GM21737 (cell line): ENCODE data around the gene CCDC106.

Experiments
- ATAC-seq: cut with Tn5 transposase; IDR thresholded peaks from one replicate; pipeline ENCODE4 v1.9.1; 2021; ENCODE audit warnings: mild to moderate bottlenecking, moderate library complexity; ENCODE audit not compliant: unreplicated experiment

Gene CCDC106

DNA sequence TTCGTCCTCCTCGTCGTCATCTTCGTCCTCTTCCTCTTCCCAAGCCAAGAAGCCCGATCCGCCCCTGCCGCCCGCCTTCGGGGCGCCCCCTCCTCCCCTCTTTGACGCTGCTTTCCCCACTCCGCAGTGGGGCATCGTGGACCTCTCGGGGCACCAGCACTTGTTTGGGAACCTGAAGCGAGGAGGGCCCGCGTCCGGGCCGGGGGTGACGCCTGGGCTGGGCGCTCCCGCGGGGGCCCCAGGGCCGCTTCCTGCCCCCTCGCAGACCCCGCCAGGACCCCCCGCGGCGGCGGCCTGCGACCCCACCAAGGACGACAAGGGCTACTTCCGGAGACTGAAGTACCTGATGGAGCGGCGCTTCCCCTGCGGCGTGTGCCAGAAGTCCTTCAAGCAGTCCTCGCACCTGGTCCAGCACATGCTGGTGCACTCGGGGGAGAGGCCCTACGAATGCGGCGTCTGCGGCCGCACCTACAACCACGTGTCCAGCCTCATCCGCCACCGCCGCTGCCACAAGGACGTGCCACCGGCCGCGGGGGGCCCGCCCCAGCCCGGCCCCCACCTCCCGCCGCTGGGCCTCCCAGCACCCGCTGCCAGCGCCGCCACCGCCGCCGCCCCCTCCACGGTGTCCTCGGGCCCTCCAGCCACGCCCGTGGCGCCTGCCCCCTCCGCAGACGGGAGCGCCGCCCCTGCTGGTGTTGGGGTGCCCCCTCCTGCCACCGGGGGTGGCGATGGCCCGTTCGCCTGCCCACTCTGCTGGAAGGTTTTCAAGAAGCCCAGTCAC is 33.9 kb upstream of the CCDC106 start:
- no peak for ATAC-seq

DNA sequence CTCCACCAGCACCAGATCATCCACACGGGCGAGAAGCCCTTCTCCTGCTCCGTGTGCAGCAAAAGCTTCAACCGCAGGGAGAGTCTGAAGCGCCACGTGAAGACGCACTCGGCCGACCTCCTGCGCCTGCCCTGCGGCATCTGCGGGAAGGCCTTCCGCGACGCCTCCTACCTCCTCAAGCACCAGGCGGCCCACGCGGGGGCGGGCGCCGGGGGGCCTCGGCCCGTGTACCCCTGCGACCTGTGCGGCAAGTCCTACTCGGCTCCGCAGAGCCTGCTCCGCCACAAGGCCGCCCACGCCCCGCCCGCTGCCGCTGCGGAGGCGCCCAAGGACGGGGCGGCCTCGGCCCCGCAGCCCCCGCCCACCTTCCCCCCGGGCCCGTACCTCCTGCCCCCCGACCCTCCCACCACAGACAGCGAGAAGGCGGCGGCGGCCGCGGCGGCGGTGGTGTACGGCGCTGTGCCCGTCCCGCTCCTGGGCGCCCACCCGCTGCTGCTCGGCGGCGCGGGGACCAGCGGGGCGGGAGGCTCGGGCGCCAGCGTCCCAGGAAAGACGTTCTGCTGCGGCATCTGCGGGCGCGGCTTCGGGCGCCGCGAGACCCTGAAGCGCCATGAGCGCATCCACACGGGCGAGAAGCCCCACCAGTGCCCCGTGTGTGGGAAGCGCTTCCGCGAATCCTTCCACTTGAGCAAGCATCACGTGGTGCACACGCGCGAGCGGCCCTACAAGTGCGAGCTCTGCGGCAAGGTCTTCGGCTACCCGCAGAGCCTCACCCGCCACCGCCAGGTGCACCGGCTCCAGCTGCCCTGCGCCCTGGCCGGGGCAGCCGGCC is 33.1 kb upstream of the CCDC106 start:
- ATAC-seq, result no peak

- ATAC-seq, result no peak
Observed at GRCh38 chr19:55615543-55616394, 32.2 kb upstream of the CCDC106 start.

DNA sequence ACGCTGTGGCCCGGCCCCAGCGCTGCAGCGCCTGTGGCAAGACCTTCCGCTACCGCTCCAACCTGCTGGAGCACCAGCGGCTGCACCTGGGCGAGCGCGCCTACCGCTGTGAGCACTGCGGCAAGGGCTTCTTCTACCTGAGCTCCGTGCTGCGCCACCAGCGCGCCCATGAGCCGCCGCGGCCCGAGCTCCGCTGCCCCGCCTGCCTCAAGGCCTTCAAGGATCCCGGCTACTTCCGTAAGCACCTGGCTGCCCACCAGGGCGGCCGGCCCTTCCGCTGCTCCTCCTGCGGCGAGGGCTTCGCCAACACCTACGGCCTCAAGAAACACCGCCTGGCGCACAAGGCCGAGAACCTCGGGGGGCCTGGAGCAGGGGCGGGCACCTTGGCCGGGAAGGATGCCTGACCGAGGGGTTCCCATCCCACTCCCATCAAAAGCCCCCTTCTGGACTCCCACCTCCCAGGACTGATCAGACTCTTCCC is 31.6 kb upstream of the CCDC106 start:
- ATAC-seq, result no peak

DNA sequence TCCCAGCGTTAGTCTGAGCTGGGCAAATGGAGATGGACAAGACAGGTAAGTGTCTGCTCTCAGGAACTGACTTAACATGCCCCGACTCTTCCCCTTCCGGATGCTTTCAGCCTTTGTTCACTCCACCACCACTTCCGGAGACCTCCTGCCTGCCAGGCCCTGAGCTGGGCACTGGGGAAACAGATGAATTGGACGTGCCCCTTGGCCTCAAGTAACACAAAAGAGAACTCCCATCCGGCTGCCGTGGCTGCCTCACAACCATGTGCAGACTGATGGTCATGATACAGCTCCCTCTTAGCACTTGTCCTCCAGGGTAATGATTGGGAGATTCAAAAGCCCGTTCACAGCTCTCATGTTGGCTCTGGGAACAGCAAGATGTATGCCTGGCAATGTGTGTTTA is 30.6 kb upstream of the CCDC106 start:
- ATAC-seq, result no peak

GRCh38 chr19:55618426-55618825 is 29.6 kb upstream of the CCDC106 start:
- ATAC-seq, result no peak

GRCh38 chr19:55619286-55619685 is 28.7 kb upstream of the CCDC106 start:
- ATAC-seq, result no peak

GRCh38 chr19:55620410-55621204 is 27.4 kb upstream of the CCDC106 start:
- ATAC-seq, result no peak

- ATAC-seq, result no peak
Observed at GRCh38 chr19:55621205-55621672, 26.8 kb upstream of the CCDC106 start.

- no peak for ATAC-seq
Observed at GRCh38 chr19:55621673-55622231, 26.3 kb upstream of the CCDC106 start.

DNA sequence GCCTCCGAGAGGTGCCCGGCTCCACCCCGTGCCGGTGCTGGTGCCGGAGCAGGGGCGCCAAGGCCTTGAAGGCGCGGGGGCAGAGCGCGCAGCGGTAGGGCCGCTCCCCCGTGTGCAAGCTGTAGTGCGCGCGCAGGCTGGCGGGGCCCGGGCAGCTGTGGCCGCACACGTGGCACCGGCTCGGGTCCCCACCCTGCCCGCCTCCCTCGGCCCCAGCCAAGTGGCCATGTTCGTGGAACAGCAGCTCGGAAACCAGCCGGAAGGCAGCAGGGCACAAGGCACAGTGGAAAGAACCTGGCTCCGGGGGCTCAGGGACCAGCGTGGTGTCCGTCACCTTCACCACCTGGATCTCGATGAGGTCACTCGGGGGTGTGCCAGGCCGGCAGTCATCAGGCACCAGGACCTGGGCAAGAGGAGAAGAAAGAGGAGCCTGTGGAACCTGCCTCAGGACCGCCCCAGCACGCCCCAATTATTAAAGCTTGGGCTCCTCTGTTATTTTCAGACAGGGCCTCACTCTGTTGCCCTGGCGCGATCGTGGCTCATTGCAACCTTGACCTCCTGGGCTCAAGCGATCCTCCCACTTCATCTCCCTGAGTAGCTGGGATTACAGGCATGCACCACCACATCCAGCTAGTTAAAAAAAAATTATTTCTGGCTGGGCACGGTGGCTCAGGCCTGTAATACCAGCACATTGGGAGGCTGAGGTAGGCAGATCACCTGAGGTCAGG is 25.6 kb upstream of the CCDC106 start:
- ATAC-seq, result no peak

DNA sequence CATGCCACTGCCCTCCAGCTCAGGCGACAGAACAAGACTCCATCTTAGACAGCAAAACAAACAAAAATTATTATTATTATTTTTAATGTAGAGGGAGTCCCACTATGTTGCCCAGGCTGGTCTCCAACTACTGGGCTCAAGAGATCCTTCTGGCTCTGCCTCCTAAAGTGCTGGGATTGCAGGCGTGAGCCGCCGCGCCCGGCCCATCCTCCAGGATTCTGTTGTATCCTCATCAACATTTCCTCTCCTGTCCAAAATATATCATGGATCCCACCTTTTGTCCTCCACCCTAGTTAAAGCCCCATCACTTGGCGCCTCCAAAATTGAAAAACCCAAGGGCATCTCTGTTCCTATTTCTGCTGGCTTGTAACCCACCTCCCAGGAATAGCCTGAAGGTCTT is 24.9 kb upstream of the CCDC106 start:
- no peak for ATAC-seq

GRCh38 chr19:55623561-55623960 is 24.5 kb upstream of the CCDC106 start:
- no peak for ATAC-seq

DNA sequence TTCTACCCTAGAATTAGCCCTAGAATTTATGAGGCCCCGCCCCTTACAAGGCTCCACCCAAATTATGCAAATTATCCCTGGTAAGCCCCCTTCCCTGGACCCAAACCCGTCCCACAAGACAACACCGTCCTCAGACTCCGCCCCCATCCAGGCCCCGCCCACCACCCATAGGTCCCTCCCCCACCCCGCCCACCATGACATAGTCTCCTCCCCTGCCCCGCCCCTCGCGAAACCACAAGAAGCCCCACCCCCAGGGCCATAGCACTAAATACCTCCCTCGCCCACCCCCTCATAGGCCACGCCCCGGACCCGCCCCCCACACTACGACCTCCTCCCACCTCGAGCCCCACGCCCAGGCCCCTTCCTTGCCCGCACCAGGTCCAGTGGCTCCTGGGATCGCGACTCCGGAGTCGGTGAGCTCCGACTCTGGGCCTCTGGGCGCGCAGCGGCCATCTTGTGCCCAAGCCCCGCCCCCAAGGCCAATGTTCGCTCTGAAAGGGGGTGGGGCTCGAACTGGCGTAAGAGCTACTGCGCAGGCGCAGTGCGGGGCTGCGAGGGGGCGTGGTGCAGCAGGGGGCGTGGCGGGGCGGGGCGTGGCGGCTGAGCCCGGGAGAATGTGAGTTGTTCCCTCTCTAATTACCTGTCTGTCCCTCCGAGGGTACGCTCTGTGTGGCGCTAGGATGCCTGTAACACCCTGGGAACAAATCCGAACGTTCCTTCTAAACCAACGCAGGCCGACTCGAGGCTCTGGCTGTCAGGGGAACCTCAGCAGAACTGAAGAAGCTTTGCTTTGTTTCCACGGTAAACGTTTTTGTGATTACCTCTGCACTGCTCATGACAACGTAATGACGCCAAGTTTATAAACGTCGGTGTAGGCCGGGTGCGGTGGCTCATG is 23.7 kb upstream of the CCDC106 start, which contains the start of gene ZNF784:
ZNF784 (minus strand) TSS at position 458 of the 895 bp plus-strand sequence; CDS start at position 453, 5 bp downstream.
- peak; percentile 49 for ATAC-seq

DNA sequence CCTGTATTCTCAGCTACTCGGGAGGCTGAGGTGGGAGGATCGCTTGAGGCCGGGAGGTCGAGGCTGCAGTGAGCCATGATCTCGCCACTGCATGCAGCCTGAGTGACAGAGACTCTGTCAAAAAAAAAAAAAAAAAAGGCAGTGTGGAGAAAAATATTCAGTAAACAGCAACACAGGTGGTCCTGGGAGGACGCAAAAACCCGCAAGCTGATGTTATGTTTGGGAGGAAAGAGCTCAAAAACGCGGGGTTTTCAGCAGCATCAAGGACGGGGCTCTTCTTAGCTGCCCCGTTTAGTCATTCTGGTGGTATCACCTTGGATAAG is 23.0 kb upstream of the CCDC106 start:
- ATAC-seq, result no peak

- no peak for ATAC-seq
Observed at GRCh38 chr19:55626350-55626749, 21.7 kb upstream of the CCDC106 start.

- ATAC-seq, result no peak
Observed at GRCh38 chr19:55632463-55632834, 15.6 kb upstream of the CCDC106 start.

DNA sequence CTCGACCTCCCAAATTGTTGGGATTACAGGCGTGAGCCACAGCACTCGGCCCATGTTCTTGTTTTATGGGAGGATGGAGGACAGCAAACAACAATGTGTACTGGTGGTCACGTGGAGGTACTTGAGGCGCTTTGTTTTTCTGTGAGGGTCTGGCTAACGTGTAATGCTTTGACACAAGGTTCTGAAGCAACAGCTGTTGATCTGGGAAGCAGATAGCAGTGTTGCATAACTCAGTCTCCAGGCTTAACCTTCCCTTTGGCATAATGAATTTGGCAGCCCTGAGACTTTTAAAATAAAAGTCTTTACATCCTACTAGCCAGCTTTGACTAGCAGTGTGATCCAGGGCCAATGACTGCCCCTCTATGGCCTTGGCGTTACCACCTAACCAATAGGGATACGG is 14.2 kb upstream of the CCDC106 start:
- no peak for ATAC-seq
